HG03571 (cell line): ENCODE results near the gene PTPRZ1.

Source experiments
- ATAC-seq: cut with Tn5 transposase; IDR thresholded peaks from one replicate; pipeline ENCODE4 v1.9.1; 2021; ENCODE audit not compliant: unreplicated experiment

PTPRZ1 gene

DNA sequence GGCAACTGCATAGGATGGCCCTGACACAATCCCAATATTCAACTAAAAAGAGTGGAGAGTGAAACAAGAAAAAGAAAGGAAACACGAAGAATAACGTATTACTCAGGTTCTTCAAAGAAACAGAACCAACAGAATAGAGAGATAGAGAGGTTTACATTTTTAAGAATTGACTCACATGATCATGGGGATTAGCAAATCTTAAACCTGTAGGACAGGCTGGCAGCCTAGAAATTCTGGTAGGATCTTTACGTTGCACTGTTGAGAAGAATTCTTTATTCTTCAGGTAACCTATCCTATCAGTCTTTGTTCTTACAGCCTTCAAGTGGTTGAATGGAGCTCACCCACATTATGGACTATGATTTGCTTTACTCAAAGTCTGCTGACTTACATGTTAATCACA, 167.2 kb downstream of the PTPRZ1 start:
- no peak for ATAC-seq

DNA sequence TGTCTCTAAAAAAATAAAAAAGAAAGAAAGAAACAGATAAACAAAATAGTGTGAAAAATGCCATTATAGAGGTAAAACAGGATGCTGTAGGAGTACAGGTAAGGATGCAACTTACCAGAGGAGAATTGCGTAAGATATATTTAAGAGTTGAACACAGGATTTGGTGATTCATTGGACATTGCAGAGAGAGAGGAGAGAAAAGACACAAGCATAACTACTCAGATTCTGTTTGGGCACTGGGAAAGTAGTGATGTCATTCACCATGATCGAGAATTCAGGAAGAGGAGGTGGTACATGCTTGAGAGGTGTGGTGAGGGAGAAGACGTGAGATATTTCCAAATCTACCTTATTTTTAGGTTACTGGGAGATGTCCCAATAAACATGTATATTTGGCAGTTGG, 173.4 kb downstream of the PTPRZ1 start:
- ATAC-seq = no peak

DNA sequence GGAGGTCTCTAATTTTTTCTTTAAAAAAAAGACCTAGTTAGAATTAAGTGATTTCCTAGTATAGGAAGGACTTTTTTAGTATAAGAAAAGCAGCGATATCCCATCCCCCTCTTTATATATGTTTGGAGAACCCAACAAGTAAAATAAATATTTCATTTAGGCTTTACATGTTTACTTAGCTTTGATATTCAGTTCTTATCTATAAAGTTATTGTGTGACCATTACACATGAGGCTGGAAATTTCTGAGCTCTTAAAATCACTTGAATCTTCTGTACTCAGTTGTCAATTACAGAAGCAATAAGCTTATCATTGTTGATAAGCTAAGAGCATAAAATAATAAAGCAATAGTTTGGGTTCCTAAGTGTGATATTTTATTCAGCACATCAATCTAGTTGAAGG, 181.4 kb downstream of the PTPRZ1 start:
- ATAC-seq = no peak

DNA sequence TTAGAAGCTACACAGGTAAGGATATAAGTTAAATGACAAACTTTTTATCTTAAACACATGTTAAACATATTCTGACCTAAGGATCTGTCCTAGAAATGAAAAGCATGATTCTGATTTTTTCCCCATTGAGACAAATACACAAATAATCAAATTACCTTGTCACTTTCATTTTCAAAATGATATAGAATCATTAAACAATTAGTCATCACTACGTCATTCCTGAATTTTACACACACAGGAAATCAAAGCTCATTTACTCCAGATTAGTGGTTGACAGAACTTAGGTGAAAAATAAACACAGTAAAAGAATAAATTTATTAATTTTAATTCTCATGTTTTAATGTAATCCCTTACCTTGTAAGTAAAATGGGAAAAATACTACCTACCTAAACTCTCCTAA, 182.1 kb downstream of the PTPRZ1 start:
- ATAC-seq = no peak

DNA sequence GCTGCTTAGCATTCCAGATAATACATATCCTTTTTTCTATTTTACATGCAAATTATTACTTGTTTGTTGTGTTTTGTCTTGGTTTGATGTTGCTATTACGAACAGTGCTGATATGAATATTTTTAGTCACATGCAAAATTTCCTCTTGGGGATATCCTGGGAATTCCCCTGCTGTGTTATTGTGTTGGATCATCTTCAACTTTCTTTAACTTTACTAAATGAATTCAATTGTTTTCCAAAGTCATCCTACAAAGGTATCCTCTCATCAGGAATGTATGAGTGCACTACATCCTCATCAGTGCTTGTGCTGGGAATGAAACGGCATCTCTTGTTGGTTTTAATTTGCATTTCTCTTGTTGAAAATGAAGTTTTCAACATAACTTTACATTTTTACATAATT, 184.0 kb downstream of the PTPRZ1 start:
- no peak for ATAC-seq

DNA sequence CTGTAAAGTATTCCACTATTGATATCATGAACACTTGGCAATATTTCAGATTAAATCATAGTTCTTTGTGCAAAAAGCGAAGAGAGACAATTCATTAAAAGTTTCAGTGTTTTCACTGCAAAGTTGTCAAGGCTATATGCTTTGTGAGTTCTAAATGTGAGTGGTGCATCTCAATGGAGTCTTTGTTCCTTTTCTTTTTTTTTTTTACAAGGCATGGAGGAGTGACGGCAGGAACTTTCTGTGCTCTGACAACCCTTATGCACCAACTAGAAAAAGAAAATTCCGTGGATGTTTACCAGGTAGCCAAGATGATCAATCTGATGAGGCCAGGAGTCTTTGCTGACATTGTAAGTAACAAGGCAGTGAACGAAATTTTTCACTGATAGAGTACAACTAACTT, 186.6 kb downstream of the PTPRZ1 start:
- ATAC-seq = no peak

DNA sequence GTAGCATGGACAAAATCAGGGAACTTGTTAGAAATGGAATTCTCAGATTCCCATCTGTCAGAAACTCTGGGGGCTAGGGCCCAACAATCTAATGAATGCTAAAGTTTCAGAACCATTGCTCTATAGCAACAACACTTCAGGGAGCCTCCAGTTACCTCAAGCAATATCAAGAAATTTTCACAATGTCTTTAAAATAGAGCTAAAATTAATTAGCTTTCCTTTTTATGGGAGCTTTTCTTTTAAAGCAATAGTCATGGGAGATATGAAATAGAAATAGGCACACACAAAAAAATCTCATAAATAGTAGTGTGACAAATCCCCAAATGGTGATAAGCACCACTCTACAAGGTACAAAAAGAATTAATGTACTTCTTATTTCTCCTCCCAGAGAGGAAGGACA, 190.2 kb downstream of the PTPRZ1 start:
- no peak for ATAC-seq

DNA sequence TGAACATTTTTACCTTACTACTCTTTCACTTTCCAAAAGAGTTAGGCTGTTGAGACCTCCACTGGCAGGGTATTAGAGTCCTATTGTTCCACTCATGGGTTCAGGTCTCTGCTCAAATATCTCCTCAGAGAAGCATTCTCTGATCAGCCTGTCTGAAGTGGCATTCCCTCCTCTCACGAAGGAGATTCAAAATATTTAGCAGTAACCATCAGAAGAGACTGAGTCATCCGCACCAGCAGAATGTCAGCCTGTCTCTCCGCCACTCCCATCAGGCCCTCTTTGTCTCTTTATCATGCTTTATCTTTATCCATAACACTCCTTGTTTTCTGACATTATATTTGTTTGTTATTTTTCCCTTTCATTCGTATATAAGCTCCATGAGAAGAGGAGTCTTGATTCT, 192.0 kb downstream of the PTPRZ1 start:
- ATAC-seq = no peak

DNA sequence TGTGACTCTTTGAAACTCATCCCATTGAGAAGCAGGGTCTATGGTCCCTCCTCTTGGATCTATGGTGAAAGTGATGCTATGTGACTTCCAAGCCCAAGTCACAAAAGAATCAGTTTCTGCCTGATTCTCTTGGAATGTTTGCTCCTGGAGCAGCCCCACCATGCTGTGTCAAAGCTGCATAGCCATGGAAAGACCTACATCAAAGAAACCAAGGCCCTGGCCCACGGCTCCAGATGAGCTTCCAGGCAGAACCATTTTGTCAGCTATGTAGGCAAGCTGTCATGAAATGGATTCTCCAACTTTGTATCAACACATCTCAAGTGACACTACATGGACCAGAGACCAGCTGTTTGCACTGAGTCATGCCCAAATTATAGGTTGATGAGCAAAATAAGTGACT, 194.1 kb downstream of the PTPRZ1 start:
- no peak for ATAC-seq

DNA sequence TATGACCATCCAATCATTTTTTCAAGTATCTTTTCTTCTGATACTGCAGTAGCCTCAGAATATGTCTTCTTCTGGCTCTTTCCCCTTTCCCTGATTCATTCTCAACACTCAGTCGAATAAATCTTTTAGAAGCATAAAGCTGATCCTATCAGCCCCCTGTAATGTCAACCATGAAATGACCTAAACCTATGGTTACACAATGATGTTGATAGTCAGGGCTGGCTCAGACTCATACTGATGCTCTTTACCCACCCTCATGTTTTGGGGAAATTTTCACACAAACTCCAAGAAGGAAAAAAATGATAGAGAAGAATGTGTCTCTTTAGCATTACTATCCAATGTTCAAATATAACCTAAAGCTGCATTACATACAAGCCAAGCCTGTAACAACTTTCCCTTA, 195.1 kb downstream of the PTPRZ1 start:
- no peak for ATAC-seq

DNA sequence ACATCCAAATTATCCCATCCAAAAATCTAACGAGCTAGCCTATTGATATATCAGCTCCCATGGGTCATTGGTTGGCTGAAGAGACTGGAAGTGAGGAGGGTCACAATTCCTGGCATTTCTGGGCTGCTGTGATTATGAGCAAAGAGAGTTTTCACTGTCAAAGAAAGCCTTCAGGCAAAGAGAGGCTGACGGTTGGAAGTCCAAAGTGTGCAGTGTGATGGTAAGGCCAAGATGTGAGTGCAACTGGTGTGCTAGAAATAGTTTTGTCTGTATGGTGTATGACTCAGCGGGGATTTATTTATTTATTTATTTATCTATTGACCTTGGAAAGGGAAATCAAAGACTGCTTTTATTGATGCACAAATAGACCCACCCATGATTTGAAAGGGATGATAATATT, 196.0 kb downstream of the PTPRZ1 start:
- ATAC-seq = no peak

DNA sequence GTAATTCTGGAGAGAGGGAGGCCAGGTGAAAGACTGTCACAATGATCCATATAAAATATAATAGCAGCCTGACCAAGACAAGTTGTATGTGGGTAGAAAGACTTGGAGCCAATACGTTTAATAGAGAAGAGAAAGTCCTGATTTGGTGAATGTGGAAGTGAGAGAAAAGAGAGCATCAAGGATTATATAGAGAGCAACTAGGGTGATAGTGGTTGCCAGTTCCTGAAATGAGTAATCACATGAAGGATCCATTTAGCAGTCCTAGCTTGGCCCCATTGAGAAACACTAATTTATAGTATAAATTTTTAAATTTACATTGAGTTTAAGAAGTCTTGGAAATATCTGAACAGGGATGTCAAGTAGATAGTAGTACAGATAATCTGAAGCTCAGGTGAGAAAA, 197.1 kb downstream of the PTPRZ1 start:
- no peak for ATAC-seq

DNA sequence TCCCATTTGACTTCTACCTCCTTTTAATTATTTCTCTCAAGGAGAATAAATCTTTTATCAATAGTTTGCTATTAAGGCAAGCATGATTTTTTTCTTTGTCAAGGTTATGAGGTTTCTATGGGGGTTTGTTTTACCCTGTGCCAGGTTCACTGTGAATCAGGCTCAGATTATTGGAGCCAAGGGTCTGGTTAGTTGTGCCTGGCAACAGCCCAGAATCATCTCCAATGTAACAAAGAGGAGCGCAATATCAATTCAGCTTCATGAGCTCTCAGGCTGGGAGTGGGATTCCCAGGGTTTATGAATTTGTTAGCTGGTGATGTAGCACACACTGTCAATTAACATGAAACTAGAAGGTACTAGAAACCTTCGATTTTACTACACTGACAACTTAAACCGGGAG, 197.9 kb downstream of the PTPRZ1 start:
- ATAC-seq = no peak

DNA sequence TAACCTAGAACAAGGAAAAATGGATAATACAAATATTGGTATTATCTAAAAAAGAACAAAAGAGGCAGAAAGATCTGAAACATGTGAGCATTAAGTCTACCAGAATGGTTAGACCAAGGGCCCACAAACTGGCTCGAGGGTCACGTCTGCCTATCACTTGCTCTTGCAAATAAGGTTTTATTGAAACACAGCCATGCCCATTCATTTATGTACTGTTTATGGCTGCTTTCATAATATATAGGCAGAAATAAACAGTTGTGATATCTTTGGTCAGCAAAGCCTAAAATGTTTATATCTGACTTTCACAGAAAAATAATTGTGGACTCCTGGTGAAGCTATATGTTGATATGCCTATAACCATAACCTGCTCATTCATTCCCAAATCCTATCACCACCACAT, 199.3 kb downstream of the PTPRZ1 start:
- no peak for ATAC-seq

DNA sequence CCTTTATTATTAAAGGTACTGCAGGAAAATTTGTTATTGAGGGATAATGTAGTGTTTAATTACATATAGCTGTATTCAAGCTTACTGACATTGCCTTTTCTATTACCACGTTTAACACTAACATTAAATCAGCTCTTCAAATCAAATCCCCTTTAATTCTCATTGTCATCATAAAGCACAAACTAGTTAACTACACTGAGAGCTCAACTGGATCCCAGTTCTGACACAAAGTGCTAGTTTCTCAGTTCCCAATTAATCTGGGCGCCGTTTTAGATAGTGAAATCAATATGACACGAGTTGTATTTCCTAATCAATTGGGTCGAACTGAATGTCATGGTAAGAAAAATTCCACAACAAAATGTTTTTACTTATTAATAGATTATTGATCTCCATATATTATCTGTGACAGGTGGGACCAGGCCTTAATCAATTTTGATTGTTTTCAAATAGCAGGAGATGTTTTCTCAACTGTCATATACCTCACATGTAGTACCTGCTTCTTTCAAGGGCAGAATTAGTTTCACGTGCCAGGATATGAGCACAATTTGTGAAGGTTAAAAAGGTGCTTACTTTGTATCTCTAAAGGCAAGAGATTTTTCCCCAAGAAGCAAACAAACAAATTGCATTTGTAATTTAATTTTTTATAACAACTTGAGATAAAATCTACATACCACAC, 200.1 kb downstream of the PTPRZ1 start:
- ATAC-seq = no peak

DNA sequence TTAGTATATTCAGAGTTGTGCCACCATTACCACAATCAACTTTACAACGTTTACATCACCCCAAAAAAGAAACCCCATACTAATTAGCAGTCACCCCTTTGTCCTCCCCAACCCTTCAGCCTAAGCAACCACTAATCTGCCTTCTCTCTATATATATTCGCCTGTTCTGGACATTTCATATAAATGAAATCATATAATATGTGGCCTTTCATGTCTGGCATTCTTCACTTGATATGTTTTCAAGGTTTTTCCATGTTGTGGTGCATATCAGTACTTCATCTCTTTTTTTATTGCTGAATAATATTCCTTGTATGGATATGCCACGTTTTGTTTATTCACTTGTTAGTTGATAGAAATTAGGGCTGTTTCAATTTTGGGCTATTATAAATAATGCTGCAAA, 200.7 kb downstream of the PTPRZ1 start:
- ATAC-seq = no peak

DNA sequence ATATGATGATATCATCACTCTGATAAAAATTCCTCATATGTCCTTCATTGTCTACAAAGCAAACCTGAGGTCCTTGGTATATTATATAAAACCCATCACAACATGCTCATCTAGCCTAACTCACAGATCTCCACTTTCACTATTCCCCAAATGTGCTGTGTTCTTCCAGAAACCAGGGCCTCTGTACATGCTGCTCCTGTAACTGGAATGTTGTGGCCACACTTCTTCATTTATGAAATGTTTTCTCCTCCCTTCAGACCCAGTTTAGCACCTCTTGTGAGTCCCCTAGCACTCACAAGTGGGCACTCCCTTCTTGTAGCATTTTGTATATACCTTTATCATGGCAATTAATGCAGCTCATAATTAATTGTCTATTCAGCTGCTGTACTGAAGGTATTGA, 209.2 kb downstream of the PTPRZ1 start:
- ATAC-seq = no peak

DNA sequence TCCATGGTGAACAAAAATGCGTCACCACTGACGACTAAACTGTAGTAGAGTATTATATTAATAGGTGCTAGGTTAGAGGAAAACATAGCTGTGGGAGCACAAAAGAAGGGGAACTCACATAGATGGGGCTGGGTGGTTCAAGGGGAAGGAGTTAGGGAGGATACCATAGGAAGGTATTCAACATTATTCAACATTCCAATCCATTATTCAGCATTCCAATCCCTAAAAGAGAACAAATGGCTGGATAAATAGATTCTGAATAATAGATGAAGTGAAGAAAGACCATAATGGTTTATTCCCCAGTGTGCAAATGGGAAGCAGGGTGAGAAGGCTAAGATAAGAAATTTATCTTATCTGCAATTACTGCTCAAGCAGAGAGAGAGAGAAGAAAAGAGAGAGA, 209.7 kb downstream of the PTPRZ1 start:
- ATAC-seq = no peak

DNA sequence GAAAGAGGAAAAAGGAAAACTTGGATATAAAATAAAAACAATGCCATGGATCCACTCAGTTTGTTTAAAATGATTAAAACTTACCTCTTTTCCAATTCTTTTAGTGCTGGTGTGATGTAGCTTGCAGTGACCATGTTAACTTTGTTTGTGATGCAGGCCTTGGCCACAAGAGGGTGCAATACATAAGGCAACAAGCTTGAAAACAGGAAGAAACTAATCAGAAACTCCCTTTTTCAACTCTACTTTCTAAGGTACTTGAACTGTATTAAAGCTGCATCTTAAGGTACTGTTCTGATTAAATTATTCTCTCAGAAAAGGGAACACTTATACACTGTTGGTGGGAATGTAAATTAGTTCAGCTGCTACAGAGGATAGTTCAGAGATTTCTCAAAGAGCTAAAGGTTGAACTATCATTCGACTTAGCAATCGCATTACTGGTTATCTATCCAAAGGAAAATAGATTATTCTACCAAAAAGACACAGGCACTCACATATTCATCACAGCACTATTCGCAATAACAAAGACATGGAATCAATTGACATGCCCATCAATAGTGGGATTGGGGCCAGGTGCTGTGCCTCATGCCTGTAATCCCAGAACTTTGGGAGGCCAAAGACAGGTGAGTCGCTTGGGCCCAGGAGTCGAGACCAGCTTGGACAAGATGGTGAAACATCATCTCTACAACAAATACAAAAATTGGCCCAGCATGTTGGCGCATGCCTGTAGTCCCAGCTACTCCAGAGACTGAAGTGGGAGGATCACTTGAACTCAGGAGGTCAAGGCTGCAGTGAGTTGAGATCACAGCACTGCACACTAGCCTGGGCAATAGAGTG, 220.2 kb downstream of the PTPRZ1 start:
- ATAC-seq = peak; percentile 94

DNA sequence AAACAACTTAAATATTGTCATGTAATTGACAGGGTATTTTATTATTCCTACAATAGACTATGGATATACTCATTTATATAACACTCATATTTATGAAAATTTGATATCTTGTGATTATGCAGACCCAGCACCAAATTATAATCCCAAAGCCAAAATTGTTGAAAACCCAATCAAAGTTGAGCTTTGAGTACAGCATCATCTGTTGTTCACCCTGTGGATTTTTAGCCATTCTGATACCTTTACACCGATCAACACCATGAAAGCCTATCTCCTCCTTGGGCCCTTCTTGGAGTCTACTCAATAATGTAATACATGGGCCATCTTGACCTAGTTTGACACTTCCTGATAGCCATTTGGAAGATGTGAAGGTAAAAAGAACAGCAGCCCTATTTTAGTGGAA, 221.6 kb downstream of the PTPRZ1 start:
- no peak for ATAC-seq

DNA sequence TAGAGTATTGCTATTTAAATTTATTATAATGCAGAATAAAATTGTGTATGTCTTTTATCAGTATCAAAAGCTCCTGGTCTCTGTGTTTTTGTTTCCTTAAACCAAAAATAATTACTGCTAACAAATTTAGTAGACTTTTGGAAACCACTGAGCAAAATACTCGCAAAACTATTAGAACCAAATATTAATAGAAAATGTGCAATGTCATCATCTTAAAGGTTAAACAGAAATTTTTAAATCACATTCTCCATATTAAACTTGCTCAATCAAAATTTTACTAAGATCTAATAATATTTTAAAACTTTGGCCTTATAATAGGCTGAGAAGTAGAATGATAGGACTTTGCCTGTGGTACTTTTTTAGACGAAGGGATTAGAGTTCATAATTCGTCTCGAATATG, 222.7 kb downstream of the PTPRZ1 start:
- no peak for ATAC-seq

DNA sequence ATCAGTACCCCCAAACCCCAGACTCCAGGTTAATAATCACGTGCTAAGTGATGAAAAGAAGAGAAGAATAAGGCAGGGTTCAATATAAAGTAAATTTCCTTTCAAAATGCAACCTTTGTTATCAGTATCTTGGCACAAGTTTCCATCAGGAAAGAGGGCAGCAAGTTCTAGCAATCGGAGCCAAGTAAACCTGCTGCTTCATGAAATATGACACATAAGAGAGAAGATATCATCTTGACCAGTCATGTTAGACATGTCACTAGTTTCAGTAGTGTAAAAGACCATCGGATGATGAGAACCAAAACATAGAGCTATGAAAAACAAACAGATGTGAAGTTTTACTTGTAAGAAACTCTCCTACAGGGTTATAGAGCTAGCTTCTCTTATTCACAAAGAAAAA, 227.1 kb downstream of the PTPRZ1 start:
- no peak for ATAC-seq

DNA sequence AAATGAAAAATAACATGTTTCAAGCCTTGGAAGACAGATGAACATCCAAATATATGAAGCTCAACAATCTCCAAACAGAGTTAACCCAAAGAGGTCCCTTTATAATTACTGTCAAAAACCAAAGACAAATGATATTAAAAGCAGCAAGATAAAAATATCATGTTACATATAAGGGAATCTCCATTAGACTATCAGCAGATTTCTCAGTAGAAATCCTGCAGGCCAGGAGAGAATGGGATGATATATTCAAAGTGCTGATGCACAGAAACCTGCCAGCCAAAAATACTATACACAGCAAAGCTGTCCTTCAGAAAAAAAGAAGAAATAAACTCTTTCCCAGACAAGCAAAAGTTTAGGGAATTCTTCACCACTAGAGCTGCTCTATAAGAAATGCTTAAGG, 230.1 kb downstream of the PTPRZ1 start:
- no peak for ATAC-seq
